Activated CD4-positive, CD25-positive, alpha-beta regulatory T cell (primary cell): ENCODE results near the gene TNRC6A.
"Not testable (repeated sequence)": the region's sequence is repeated elsewhere in the genome, so short reads cannot be mapped to it uniquely, and the experiment has no call there.

Experiments
- DNase-seq, 4 experiments: peaks; one replicate each; lab custom pipeline; 2025; lab: John Stamatoyannopoulos, UW

Gene TNRC6A

DNA sequence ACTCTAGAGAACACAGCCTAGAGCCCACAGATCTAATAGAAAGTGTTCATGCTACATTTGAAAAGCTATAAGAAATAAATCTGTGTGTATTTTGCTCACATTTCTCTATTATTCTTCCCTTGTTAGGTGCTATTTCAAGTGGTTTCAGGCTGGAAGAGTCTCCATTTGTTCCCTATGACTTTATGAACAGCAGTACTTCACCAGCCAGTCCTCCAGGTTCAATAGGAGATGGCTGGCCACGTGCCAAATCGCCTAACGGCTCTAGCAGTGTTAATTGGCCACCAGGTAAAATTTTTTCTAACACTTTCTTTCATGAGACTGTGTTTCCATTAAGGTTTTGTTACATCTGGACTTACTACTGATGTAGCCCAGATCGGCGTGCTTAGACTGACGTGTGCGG lies 85.6 kb downstream of the TNRC6A start:
- no peak for DNase-seq

DNA sequence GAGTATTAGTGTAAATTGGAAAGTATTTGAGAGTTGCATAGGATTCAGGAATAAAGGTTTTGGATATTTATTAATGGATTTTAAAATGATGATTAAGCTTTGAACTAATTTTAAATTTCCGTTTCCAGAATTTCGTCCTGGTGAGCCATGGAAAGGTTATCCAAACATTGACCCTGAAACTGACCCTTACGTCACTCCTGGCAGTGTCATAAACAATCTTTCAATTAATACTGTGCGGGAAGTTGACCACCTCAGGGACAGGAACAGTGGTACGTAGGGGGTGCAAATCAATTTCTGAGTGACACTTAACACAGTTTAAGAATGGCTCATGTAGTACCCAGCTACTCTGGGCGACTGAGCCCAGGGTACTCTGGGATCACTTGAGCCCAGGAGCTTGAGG lies 87.2 kb downstream of the TNRC6A start:
- no peak for DNase-seq

DNA sequence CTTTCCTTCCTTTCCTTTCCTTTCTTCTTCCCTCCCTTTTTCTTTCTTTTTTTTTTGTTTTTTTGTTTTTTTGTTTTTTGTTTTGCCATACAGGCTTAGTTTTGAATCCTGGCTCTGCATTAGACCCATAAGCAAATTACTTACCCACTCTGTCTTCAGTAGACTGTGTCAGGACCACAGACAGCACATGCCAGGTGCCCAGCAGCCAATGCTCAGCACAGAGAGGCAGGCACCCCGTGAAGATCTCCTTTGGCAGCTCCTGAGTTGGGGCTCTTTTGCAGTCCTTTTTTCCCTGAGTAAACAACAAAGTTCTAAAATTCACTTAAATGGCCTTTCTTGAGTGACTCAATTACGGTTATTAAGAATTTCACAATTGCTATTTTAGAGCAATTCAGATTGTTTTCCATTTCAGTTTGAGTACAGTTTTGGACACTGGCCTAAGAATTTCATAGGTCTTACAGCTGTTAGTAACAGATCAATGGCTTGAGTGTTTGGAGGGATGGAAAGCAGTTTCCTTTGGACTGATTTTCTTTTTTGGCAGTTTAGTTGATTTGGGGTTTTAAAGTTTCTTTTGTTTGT lies 90.1 kb downstream of the TNRC6A start:
- DNase-seq = no peak

DNA sequence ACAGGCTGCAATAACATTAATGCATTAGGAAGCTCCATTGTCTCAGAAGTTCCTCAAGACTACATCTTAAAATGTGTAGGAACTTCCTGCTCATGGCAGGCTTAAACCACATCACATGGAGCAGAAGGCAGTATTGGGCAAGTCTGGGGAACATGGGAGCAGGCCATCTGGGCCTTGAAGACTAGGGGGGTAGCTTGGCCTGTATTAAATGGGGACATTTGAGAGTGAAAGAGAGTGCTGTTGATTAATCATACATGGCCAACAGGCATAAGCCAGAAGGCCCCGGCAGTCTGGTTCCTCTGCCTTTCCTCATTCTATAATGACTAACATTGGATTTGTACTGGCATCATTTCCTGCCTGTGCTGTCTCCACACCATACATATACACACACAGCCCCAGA lies 91.1 kb downstream of the TNRC6A start:
- DNase-seq = no peak

DNA sequence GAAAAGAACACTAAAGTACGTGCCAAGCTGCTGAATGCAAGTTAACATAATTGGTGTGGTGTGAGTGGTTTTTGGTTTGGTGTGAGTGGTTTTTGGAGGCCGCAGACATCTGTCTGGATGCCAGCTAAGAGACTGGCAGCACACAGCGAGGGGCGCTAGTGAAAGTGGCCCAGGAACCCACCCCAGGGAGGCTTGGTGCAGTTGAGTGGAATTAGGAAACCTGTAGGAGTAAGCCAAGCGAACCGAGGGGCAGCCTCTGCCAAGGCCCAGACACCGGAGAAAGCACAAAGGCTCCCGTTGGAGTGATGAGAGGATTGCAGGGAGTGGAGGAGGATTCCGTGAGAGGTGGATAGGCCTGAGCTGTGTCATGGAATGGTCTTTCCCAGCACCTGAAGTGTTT lies 91.7 kb downstream of the TNRC6A start:
- DNase-seq = no peak

DNA sequence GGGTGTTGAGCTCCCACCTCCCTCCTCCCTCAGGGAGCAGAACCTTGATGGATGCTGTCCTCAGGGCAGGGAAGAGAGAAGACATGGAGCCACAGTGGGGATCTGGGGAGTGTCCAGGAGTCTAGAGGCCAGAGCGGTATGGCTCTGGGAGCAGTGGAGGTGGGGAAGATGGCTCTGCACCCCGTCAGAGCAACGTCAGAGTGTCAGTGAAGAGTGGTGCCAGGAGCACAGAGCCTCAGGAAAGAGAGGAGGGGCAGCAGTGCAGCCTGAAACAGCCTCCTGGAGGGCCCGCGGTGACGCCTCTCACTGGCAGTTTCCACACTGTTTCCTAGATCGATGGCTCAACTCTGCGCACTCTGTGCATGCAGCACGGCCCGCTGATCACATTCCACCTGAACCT lies 93.1 kb downstream of the TNRC6A start:
- DNase-seq = no peak

DNA sequence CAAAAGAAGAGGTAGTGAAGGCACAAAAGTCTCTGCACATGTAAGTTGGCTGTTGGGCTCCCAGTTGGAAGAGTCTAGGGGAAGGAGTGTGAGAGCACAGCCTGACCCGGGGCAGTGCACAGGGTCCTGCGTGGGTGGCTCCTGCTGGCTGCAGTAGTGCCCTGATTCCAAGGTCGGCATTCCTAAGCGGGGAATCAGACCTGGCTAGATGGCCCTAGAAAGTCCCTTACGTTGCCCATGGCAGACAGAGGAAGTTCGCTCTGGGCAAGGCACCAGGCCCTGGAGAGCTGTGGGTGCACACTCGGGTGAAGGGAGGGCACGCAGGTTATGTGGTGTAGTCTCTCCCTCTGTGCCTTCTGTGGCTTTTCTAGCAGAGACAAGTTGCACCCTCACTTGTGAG lies 93.5 kb downstream of the TNRC6A start:
- no peak for DNase-seq

DNA sequence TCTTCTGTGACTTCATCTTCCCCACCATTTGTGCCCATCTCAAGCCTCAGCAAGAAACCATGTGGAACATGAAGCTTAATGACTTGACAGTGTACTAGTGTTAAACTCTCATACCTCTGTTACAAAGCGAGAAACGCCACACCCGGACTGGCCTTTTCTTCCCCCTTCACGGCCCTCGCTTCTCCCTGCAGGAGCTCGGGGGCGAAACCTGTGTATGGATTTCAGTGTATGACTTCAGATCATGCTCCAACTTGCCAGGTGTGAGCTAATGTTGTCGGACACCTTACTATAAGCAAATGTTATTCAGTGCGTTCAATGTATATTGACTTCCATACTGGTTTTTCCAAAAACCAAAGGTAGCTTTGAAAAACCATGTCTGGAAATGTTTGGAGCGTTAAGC lies 96.2 kb downstream of the TNRC6A start:
- DNase-seq = no peak

DNA sequence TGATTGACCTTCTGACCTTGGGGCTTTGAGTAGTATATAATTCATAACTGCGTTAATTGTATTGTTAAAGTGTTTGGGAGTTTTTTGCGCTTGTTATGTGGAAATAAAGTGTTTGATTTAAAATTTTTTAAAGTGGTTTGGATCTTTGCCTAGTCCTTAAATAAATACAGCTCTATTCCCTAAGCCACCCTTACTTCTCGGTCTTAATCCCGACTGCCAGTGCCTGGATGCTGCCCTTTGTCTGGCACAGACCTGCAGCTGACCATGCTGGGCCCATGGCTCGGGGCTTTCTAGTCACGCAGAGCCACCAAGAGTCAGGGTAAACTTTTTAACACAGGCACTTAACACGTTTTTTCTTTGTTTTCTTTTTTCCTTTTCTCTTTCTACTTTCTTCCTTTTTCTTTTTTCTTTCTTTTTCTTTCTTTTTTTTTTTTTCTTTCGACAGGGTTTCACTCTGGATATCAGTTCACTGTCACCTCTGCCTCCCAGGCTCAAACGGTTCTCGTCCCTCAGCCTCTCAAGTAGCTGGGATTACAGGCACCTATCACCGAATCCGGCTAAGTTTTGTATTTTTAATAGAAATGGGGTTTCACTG lies 96.7 kb downstream of the TNRC6A start:
- DNase-seq = no peak

DNA sequence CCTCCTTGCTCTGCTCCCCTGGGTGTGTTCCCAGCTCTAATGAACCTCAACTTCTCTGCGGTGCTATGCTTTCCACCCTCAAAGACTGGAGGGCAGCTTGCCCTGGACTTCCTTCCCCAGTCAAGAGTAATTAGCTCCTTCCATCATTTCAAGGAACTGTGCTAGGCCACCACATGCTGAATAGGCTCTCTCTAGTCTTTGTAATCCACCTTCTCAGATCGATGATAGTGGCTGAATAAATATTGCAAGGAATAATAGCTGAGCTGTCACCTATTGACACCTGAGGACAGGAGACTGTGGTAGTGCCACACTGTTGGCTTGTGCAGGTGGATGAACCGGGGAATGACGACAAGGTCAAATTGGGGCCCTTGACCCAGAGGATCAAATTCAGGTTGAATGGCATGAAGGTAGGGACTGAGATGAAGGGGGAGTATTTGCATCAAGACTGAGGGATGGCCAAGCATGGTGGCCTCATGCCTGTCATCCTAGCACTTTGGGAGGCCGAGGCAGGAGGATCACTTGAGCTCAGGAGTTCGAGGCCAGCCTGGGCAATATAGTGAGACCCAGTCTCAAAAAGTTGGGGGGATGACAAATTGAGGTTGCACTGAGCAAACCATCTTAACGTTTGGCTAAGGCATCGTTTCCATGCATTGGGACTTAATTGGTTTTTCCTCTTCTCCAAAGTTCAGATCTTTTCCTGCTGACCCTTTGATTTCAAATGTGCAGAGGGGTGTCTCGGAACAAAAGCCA lies 97.5 kb downstream of the TNRC6A start:
- no peak for DNase-seq

DNA sequence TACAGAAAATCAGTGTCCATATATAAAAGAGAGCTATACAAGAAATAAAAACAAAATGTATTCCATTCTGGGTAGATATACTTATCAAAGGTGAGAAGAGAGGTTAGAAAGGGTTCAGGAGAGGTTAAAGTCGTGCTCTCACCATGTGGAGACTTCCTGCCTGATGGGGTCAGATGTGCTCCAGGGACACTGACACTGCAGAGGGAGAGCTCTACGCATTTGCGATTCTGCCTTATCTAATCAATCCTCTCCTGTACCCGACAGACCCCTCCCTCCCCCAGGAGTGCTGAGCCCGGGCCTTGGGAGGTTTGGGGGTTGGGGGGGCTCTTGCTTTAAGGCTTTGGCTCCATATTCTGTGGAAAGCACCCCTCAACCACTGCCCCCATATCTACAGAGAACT lies 99.7 kb downstream of the TNRC6A start:
- DNase-seq = no peak

DNA sequence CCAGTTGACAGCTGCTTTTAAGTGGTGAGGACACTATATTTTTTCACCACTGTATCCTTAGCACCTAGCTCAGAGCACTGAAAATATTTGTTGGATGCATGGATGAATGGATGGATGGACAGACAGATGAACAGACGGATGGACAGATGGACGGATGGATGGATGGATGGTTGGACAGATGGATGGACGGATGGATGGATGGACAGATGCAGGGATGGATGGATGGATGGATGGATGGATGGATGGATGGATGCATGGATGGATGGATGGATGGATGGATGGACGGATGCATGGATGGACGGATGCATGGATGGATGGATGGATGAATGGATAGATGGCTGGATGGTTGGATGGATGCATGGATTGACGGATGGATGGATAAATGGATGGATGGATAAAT lies 103.9 kb downstream of the TNRC6A start:
- DNase-seq = no peak

DNA sequence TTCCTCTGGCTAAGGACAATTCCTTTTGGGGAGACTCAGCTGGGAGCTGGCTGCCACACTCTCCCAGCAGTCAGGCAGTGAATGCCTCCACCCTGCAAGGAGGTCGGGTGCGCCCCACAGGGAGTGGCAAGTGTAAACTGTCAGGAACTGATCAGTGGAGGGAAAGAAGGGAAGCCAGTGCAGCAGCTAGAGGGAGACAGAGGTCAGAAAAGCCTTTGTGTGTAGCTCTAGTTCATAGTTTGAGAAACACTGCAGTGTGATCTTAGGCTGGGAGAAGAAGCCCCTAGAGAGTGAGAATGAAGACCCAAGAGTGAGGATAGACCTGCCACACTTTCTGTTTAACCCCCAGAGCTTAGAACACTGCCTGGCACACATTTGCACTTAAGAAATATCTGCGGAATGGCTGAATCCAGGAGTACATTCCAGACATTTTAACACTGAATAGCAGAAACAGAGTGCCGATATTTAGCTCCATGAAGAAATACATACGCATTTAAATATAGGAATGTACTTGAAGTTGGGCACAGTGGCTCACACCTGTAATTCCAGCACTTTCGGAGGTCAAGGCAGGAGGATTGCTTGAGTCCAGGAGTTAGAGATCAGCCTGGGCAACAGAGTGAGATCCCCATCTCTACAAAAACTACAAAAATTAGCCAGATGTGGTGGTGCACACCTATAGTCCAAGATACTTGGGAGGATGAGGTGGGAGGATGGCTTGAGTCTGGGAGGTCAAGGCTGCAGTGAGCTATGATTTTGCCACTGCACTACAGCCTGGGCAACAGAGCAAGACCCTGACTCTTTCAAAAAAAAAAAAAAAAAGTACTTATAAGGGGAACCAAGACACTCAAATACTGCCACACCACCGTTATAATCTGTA lies 105.2 kb downstream of the TNRC6A start:
- DNase-seq = no peak

DNA sequence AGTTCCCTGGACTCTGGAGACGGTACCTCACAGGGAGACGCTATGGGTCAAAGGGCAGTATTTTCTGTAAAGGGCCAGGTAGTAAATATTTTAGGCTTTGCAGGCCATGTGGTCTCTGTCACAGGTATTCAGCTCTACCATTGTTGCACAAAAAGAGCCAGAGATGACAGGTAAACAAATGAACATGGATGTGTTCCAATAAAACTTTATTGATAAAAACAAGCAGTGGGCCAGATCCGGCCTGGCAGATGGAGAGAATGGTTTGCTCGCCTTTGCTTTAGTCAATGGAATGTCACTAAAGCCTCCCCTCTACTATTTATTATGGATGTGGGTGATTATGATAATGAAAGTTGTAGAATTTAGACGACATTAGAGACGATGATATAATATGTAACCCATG lies 107.4 kb downstream of the TNRC6A start:
- DNase-seq = no peak

DNA sequence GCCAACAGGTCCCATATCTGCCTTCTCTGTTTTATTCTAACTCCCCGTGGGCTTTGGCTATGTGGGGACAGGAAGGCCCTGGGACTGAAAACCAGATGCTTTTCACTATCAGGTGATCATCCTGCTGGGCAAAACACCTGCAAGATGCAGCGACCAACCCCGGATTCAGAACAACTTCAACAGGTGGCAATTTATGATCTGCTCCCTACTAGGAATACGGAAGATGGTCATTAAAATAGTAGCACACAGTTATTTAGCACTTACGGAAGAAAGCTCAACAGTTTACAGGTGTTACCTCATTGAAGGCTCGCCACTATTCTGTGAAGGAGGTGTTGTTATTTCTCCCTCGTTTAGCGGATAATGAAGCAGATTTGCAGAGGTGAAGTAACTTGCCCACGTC lies 108.5 kb downstream of the TNRC6A start:
- DNase-seq = no peak

DNA sequence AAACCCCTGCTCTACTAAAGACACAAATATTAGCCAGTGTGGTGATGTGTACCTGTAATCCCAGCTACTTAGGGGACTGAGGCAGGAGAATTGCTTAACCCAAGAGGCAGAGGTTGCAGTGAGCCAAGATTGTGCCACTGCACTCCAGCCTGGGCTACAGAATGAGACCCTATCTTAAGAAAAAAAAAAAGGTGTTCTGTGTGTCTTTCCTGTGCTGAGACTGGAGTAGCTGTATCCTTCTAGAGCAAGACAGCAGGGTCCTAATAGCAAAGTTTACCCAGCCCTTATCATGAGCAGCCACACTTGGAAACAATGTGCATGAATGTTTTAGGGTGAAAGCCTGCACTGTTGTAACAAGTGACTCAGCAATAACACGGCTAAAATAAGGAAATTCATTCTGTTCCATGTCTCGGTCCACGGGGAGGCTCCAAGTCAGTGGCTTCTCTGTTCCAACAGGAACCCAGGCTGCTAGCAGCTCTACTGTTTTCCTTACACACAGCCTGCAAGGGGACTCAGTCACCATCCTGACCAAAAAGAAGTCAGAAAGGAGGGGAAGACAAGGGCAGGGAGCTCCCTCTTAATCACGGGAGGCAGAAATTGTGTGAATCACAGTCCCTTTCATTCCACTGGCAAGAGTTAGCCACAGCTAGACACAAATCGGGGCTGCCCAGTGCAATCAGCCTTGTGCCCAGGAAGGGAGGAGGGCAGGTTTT lies 109.3 kb downstream of the TNRC6A start:
- no peak for DNase-seq

DNA sequence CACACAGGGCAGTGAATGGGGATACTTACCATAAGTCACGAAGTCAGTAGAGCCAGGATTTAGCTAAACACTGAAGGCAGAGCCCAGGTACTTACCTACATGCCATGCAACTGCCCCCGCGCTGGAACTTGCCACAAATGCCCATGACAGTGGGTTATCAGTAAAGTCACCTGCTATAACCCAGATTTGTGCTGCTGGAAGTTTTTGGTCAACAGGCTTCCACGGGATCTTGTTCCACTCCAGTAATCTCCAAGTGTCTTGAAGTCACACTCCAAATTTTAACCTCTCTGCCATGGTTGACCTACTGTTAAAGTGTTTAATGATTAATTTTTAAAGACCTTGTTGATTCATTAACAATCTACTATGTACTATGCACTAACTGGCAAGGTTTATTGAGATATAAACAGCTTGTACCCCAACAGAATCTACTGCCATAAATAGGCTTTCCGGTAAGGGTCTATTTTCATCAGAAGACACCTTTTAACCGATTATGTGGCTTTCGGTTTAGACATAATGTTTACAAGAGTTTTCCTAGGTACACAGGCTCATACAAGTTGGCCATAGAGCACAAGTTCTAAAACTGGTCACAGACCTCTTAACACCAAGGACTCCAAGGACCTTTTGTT lies 110.0 kb downstream of the TNRC6A start:
- no peak for DNase-seq

DNA sequence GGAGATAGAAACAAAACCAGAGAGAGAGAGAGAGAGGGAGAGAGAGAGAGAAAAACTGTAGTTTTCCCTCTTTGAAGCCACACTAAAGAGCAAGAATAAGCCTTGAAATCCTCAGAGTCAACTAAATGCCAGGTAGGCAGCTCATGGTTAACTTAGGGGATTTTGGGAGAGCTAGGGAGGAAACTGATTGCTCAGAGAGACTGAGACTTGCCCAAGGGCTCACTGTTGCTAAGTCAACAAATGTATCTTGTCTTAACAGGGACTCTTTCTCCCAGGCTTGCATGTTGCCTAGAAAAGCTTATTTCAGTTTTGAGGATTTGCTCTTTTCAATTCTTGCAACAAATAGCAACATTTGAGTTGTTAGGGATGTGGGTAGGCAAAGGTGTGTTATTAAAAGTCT lies 111.8 kb downstream of the TNRC6A start:
- no peak for DNase-seq

DNA sequence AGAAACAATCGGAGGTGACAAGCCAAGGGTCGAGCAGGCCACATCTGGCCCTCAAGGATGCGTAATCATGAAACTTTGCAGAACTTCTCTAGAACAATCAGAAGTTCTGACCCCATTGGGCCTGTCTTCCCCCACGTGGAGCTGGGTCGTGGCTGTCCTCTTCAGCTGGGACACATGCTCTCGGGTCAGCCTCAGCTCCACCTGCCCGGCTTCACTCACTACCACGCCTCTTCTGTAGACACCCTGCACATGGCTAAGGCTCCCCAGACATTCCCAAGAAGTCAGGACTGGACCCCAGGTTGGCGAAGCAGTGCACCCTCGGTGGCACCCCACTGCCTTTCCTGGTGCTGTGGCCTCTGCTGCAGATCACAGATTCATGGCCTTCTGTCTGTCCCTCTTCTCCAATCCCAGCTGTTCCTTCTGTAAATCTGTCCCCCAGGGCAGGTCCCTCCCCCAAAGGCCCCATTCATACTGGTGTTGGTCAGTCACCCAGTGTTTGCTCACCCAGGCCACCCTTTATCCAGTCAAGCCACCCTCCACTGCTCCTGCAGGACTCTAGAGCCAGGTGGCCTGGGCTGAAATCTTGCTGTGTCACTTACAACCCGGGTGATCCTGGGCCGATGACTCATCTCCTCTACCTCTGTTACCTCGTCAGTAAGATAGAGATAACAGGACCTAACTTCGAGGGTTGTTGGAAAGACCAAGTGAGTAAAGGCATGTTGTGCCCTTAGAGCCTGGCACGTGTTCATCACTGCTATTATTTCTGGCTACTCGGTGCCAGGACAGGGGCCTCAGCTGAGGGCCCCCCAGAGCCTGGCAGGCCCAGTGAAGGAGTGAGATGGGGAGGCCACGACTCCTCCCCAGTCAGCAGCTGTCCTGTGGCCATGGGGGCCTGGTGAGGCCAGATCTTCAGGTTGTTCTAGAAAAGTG lies 114.9 kb downstream of the TNRC6A start:
- DNase-seq = no peak

DNA sequence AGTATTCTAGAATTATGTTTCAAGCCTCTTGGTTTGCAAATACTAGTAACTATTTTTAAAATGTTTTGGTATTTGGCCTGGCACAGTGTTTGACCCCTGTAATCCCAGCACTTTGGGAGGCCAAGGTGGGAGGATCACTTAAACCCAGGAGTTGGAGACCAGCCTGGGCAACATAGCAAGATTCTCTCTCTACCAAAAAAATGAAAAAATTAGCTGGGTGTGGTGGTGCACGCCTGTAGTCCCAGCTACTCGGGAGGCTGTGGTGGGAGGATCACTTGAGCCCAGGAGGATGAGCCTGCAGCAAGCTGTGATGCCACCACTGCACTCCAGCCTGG lies 115.5 kb downstream of the TNRC6A start:
- not testable (repeated sequence) for DNase-seq
